HCT116 (cell line): ENCODE results near the gene SYNE2.

Source experiments
- CEBPB ChIP-seq: IDR thresholded peaks from 2 replicates; pipeline ENCODE4 v1.6.1; 2012; ENCODE audit warnings: low read depth
- CTCF ChIP-seq, 3 experiments: fragments of 200-600 bp in 1 of 3; sonication (generic) in 1 of 3; IDR thresholded peaks in 2 of 3; conservative IDR thresholded peaks in 1 of 3; 2 replicates each; pipeline ENCODE4 v1.5.1; 2012 to 2017; ENCODE audit warnings: low read depth in 2 of 3, low read length in 2 of 3, antibody characterized with exemption in 1 of 3, borderline replicate concordance in 1 of 3, control low read depth in 1 of 3, mild to moderate bottlenecking in 1 of 3, mixed read lengths in 1 of 3, mixed run types in 1 of 3, moderate library complexity in 1 of 3; ENCODE audit not compliant: insufficient read depth in 1 of 3
- ELF1 ChIP-seq: IDR thresholded peaks from 2 replicates; pipeline ENCODE4 v1.6.1; 2012; ENCODE audit warnings: low read depth, borderline replicate concordance
- EZH2 ChIP-seq: fragments of 200-600 bp; sonication (generic); IDR thresholded peaks from 2 replicates; pipeline ENCODE4 v1.6.1; 2017; ENCODE audit warnings: antibody characterized with exemption, mixed run types
- POLR2A ChIP-seq: IDR thresholded peaks from 2 replicates; pipeline ENCODE4 v1.7.0; 2011; ENCODE audit warnings: borderline replicate concordance; ENCODE audit not compliant: insufficient read depth, insufficient read length; ENCODE audit errors: extremely low read depth
- POLR2AphosphoS5 ChIP-seq: IDR thresholded peaks from 2 replicates; pipeline ENCODE4 v1.6.1; 2011; ENCODE audit warnings: mild to moderate bottlenecking, low read depth, low read length, moderate library complexity
- RAD21 ChIP-seq: IDR thresholded peaks from 2 replicates; pipeline ENCODE4 v1.6.1; 2012; ENCODE audit warnings: low read depth, mild to moderate bottlenecking
- SP1 ChIP-seq: IDR thresholded peaks from 2 replicates; pipeline ENCODE4 v1.6.1; 2012; ENCODE audit warnings: low read depth
- SRF ChIP-seq: IDR thresholded peaks from 2 replicates; pipeline ENCODE4 v1.6.1; 2012; ENCODE audit warnings: low read depth
- TCF7L2 ChIP-seq: IDR thresholded peaks from 2 replicates; pipeline ENCODE4 v1.7.0; 2011; ENCODE audit warnings: borderline replicate concordance, inconsistent platforms; ENCODE audit not compliant: insufficient read depth, insufficient read length; ENCODE audit errors: extremely low read depth
- TF ChIP-seq, protein P1 (sequence below): IDR thresholded peaks from 2 replicates; pipeline ENCODE4 v1.6.1; 2011; ENCODE audit warnings: mild to moderate bottlenecking, low read length, moderate library complexity; ENCODE audit not compliant: insufficient replicate concordance; ENCODE audit errors: extremely low read depth

DNA sequence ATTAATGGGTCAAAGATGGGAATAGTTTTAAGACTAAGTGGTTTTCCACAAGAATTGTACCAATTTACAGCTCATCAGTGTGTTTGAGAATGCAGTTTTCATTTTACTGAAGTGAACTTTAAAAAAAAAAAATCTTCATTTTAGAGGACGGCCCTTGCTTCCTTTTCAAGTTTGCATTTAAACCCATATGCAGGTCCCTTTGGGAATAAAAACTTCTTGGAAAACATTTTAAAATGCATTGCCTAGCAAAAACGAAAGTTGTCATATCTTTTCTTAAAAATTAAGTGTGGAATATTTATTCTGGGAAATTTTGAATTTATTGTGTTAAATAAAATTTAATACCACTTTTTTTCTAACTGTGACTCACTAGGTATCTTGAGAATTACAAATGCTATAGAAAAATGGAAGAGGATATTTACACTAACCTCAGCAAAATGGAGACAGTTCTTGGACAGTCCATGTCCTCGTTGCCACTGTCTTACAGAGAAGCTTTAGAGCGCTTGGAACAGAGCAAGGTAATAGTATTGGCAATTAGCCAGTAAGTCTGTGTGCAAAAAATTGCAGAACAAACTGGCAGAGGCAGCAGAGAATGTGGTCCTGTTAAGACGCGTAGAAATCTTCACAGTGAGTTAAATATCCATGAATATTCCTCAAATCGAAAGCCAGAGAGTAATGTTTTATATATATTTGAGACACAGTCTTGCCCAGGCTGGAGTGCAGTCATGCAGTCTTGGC lies 209.7 kb downstream of the SYNE2 start:
- no peak for TF ChIP-seq CTCF (IDR thresholded peaks at IDR 0.05 in 2 of 3, conservative IDR thresholded peaks at IDR 0.05 in 1 of 3; ENCODE audit: borderline replicate concordance in 1 of 3, insufficient read depth in 1 of 3, low read depth in 2 of 3, low read length in 2 of 3)
- no peak for TF ChIP-seq POLR2A
- no peak for TF ChIP-seq SRF
- TF ChIP-seq ELF1: no peak
- no peak for TF ChIP-seq TCF7L2
- TF ChIP-seq CEBPB: no peak
- TF ChIP-seq, protein P1, sequence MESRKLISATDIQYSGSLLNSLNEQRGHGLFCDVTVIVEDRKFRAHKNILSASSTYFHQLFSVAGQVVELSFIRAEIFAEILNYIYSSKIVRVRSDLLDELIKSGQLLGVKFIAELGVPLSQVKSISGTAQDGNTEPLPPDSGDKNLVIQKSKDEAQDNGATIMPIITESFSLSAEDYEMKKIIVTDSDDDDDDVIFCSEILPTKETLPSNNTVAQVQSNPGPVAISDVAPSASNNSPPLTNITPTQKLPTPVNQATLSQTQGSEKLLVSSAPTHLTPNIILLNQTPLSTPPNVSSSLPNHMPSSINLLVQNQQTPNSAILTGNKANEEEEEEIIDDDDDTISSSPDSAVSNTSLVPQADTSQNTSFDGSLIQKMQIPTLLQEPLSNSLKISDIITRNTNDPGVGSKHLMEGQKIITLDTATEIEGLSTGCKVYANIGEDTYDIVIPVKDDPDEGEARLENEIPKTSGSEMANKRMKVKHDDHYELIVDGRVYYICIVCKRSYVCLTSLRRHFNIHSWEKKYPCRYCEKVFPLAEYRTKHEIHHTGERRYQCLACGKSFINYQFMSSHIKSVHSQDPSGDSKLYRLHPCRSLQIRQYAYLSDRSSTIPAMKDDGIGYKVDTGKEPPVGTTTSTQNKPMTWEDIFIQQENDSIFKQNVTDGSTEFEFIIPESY: no peak
- no peak for TF ChIP-seq POLR2AphosphoS5
- no peak for TF ChIP-seq RAD21
- no peak for TF ChIP-seq EZH2
- TF ChIP-seq SP1: no peak
